GM19043 (cell line): ENCODE data around the gene SELENOW.
"Not testable (repeated sequence)": the region's sequence is repeated elsewhere in the genome, so short reads cannot be mapped to it uniquely, and the experiment has no call there.

ENCODE experiments used
- ATAC-seq: cut with Tn5 transposase; IDR thresholded peaks from one replicate; pipeline ENCODE4 v1.9.1; 2021; ENCODE audit warnings: low read depth; ENCODE audit not compliant: unreplicated experiment

The SELENOW gene

GRCh38 chr19:47780215-47780551, 1.7 kb downstream of the SELENOW start:
- no peak for ATAC-seq

DNA sequence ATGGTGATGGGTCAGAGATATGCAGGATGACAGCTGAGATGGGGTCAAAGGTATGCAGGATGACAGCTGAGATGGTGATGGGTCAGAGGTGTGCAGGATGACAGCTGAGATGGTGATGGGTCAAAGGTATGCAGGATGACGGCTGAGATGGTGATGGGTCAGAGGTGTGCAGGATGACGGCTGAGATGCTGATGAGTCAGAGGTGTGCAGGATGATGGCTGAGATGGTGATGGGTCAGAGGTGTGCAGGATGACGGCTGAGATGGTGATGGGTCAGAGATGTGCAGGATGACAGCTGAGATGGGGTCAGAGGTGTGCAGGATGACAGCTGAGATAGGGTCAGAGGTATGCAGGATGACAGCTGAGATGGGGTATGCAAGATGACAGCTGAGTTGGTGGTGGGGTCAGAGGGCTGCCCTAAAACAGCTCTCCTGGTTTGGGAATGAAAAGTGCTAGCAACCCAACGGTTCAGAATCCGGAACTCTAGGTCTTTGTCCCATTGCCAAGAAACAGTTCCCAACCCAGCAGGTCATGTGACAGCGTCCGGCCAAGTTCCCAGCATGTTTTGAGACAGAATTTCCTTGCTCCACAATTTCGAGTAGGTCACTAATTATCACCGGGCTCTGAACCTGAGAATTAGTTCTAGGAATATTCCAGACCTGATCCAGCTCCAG, 3.2 kb downstream of the SELENOW start:
- ATAC-seq: no peak

DNA sequence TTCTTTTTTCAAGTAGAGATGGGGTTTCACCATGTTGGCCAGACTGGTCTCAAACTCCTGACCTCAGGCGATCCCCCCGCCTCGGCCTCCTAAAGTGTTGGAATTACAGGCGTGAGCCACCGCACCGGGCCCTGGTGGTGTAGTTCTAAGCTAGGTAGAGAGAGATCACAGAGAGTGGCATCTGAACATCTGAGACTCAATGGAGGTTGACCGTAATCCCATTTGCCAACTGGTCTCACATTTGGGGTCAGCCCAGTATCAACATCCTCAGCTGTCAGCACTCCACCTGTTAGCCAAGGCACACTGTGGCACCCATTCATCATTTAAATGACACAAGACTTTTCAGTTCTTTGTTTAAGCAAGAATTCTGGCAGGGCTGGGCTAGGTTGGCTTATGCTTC, 8.1 kb downstream of the SELENOW start:
- no peak for ATAC-seq

- ATAC-seq: not testable (repeated sequence)
Measured at GRCh38 chr19:47787307-47787706, 8.8 kb downstream of the SELENOW start.

DNA sequence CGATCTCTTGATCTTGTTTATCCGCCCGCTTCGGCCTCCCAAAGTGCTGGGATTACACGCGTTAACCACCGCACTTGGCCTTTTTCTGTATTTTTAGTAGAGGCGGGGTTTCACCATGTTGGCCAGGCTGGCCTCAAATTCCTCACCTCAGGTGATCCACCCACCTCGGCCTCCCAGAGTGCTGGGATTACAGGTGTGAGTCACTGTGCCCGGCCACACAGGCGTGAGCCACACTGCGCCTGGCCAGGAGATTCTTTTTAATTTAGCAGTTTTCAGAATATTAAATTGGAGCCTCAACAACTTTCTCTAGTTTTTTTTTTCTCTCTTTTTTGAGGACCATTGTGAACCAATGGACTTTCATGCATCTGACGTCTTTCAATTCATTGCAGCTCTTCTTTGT, 11.3 kb downstream of the SELENOW start:
- not testable (repeated sequence) for ATAC-seq

DNA sequence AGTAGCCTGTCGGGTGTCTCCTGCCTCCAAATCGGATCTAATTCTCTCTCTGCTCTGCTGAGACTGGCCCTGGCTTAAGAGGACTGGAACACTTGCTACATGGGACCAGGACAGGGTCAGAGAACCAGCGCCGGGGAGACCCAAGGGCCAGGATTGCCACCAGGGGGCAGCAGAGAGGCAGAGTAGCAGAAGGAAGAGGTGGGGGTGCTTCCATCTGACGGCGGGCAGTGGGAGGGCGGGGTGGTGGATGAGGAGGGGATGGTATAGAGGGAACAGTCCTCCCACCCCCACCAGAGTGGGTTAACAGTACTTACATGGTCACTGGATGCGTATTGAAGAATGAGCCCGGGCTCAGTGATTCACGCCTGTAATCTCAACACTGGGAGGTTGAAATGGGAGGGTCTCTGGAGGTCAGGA, 11.9 kb downstream of the SELENOW start:
- no peak for ATAC-seq

DNA sequence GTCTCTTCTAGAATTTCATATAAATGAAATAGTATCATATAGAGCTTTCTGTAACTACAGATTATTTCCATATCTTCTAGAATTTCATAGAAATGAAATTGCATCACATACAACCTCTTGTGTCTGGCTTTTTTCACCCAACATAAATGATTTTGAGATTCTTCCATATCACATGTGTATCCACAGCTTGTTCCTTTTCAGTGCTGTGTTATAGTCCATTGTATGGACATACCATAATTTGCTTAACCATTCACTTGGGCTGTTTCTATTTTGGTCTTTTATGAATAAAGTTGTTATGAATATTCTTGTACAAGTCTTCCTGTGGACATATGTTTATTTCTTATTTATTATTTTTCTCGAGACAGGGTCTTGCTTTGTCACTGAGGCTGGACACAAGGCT, 14.1 kb downstream of the SELENOW start:
- no peak for ATAC-seq

GRCh38 chr19:47794526-47794925, 16.0 kb downstream of the SELENOW start:
- no peak for ATAC-seq

- ATAC-seq: no peak
Measured at GRCh38 chr19:47796785-47797184, 18.3 kb downstream of the SELENOW start.

GRCh38 chr19:47797996-47798903, 19.7 kb downstream of the SELENOW start:
- no peak for ATAC-seq

DNA sequence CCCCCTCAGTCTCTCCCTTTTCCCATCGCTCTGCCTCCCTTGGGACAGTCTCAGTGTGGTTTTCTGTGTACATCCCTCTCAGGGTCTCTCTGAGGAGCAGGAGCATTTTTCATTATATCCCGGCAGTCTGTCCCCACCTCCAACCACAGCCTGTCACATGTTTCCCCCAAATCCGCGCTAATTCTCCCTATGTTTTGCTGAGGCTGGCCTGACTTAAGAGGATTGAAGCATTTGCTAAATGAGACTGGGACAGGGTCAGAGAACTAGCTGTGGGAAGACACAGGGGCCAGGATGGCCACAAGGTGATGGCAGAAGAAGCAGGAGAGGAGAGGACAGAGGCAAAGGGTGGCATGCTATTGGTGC, 20.4 kb downstream of the SELENOW start:
- ATAC-seq: no peak

DNA sequence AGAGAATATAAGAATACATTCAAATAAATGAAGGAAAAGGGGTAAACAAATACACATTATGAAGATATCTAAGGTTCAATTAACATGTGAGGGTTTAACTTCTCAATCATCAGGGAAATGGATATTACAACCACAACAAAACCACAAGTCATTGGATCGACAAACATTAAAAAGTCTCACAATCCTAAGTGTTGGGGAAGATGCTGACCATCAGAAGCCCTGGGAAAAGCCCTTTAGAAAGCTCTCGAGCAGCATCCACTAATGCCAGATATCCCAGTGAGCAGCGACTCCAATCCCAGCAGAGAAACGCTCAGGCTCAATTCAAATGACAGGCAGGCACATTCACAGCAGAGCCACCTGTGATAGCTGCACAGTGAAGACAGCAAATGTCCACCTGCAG, 22.8 kb downstream of the SELENOW start:
- no peak for ATAC-seq

- no peak for ATAC-seq
Measured at GRCh38 chr19:47802521-47803043, 24.1 kb downstream of the SELENOW start.

GRCh38 chr19:47803148-47803547, 24.6 kb downstream of the SELENOW start:
- ATAC-seq: not testable (repeated sequence)

DNA sequence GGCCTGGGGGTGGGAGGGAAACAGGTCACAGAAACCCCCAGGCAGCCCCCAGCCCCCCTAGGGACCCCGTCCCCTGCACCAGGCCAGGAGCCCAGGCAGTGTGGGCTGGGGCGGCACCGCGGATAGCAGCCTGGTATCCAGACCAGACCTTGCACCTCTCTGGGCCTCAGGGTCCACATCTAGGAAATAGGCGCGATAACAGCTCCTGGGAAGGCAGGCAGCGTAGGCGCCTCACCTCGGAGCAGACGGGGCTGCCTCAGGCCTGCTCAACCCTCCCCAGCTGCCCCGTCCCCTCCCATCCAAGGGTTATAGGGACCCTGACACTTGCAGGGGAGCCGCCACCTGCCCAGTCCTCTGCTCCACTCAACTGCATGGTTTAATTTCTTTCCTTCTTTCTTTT, 25.2 kb downstream of the SELENOW start:
- ATAC-seq: not testable (repeated sequence)

GRCh38 chr19:47804451-47804850, 25.9 kb downstream of the SELENOW start, which contains the start of gene TPRX1:
TPRX1 (minus strand) TSS chr19:47804551; CDS start chr19:47804539, 12 bp downstream.
- ATAC-seq: not testable (repeated sequence)

DNA sequence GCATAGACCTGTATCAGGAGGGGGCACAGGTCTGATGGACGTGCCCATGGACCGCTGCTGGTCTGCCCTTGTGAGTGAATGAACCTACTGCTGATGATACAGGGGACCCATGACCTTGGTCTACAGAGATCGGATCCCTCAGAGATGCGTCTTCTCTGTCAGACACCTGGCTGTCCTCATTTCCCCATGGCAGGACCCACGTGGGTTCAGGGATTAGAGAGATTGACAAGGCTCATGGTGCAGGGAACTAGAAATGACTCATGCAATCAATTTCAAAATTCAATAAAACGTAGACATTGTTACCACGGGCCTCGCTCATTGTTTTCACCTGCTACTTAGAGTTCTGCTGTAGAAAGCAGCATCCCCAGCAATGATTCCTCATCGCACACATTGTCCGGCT, 26.8 kb downstream of the SELENOW start:
- no peak for ATAC-seq

DNA sequence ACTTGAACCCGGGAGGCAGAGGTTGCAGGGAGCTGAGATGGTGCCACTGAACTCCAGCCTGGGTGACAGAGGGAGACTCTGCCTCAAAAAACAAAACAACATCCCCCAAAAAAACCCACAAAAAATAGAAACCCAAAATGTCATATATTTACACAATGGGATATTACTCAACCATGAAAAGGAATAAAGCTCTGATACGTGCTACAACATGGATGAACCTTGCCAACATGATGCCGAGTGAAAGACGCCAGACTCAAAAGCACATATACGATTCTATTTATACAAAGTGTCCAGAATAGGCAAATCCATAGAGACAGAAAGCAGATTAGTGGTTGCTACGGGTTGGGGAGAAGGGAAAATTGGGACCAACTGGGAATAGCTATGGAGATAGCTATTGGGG, 27.9 kb downstream of the SELENOW start:
- no peak for ATAC-seq

- ATAC-seq: no peak
Measured at GRCh38 chr19:47813304-47813994, 34.9 kb downstream of the SELENOW start.

DNA sequence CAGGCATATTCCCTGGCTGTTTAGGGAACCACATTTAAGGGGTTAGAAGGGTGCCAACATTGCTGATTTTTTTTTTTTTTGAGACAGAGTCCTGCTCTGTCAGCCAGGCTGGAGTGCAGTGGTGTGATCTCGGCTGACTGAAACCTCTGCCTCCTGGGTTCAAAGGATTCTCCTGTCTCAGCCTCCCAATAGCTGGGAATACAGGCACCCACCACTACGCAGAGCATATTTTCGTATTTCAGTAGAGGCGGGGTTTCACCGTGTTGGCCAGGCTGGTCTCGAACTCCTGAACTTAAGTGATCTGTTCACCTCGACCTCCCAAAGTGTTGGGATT, 35.5 kb downstream of the SELENOW start:
- no peak for ATAC-seq

DNA sequence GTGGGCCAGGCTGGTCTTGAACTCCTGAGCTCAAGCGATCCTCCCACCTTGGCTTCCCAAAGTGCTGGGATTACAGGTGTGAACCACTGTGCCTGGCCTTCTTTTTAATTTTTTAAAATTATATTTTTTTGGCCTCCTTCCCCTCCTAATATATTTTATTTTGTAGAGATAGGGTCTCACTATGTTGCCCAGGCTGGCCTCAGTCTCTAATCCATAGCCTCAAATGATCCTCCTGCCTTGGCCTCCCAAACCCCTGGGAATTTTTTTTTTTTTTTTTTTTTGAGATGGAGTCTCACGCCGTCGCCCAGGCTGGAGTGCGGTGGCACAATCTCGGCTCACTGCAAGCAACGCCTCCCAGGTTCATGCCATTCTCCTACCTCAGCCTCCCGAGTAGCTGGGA, 37.8 kb downstream of the SELENOW start:
- ATAC-seq: not testable (repeated sequence)
